ENCODE data around the gene IGFBP5.

- TF ChIP-seq CTCF (conservative IDR thresholded peaks at IDR 0.05; ENCODE audit: low read depth, low read length): no peak
- TF ChIP-seq EZH2 (IDR thresholded peaks at IDR 0.05; ENCODE audit: low read length, unreplicated experiment): no peak
These were observed 60.8 kb downstream of the IGFBP5 start for GRCh38 chr2:216634370-216635148.

All from PC-3 (cell line).